Measurements from ENCODE around the gene RHCG.

DNA sequence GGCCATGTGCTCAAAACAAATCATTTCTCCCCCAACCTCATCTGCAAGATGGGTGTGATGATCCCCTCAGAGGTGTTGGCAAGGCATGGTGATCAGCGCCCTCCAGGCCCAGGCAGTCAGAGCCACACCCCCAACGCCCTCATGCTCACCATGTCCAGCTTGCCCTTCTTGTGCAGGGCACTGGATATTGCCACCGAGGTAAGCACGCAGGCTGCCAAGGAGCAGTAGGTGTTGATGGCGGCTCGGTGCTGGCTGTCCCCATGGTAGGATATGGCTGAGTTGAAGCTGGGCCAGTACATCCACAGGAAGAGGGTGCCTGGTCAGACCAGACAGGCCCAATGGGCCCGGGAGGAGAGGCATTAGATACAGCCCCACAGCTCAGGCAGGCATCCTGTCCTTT, 17.2 kb downstream of the RHCG start:
- TF ChIP-seq CTCF (conservative IDR thresholded peaks at IDR 0.05; ENCODE audit: low read length) = no peak
- no peak for TF ChIP-seq EZH2phosphoT487 (IDR thresholded peaks at IDR 0.05; ENCODE audit: borderline replicate concordance, low read depth, low read length)

Measured in OCI-LY7 (cell line).